ENCODE data around the gene RGP1. TPM values are rescaled to one million over a fixed set of nuclear protein-coding genes. Genes with fewer than 3 reads are reported as not detected.
A peak's percentile ranks its signal among the peaks of the same experiment; 100 is the strongest.

The RGP1 gene
- total RNA-seq, 1 experiment from 2014 or later = 26.6 TPM

DNA sequence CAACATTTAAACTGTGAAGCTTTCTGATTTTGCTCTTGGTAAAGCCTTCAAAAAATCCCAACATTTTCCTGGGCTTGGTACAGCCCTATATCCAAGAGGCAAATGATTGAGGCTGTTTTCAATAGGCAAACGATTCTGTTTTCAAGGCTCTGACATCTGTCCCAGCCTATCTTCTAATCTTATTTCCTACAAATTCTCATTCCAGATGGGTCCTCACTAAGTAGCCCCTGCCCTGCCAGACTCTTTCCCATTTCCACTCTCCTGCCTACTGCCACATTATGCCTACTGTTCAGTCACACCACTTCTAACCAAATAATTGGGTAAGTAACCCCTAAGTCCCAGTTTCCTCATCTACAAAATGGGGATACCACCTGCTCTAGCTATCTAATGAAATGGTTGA, 3.5 kb upstream of the RGP1 start:
- TF ChIP-seq, protein P1, sequence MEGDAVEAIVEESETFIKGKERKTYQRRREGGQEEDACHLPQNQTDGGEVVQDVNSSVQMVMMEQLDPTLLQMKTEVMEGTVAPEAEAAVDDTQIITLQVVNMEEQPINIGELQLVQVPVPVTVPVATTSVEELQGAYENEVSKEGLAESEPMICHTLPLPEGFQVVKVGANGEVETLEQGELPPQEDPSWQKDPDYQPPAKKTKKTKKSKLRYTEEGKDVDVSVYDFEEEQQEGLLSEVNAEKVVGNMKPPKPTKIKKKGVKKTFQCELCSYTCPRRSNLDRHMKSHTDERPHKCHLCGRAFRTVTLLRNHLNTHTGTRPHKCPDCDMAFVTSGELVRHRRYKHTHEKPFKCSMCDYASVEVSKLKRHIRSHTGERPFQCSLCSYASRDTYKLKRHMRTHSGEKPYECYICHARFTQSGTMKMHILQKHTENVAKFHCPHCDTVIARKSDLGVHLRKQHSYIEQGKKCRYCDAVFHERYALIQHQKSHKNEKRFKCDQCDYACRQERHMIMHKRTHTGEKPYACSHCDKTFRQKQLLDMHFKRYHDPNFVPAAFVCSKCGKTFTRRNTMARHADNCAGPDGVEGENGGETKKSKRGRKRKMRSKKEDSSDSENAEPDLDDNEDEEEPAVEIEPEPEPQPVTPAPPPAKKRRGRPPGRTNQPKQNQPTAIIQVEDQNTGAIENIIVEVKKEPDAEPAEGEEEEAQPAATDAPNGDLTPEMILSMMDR (IDR thresholded peaks at IDR 0.05; ENCODE audit: unreplicated experiment) = no peak
- BruUV-seq (replicated peaks) = no TSS peak
- CTCF ChIA-PET = no interaction called here
- Mint-ChIP-seq H3K27ac (ENCODE audit: unreplicated experiment) (peak overlapping the region; percentile 25), H3K4me3 (ENCODE audit: low read depth, unreplicated experiment) (peak overlapping the region; percentile 78), H3K27me3 (ENCODE audit: unreplicated experiment) (no peaks in the 10 kb centered on the region), H3K36me3 (ENCODE audit: insufficient read depth, unreplicated experiment) (peaks cover 48% of the 10 kb centered on the region), H3K9me3 (ENCODE audit: low read depth, unreplicated experiment) (no peaks in the 10 kb centered on the region), H3K4me1 (ENCODE audit: low read depth, unreplicated experiment) (peaks cover 20% of the 10 kb centered on the region)
- intact Hi-C loops (cut with micrococcal nuclease; ENCODE audit: unreplicated experiment) = no loop called here
- no peak for DNase-seq

DNA sequence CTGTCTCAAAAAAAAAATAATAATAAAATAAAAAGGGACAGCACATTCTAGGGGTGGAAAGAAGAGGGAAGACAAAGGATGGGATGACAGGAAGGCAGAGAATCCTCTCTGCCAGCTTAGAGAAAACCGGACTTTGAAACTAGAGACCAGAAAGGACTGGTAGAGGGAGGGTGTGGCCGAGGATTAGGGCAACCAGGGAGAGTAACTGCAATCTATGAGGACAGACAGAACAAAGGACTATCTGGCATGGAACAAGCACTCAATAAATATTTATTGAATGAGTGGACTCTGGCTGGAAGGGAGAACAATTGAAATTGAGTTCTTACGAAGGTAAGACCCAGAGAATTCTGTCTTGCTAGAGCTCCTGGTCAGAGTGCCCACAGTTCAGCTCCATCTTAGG, 2.5 kb upstream of the RGP1 start:
- Mint-ChIP-seq H3K4me3 (ENCODE audit: low read depth, unreplicated experiment) (peak overlapping the region; percentile 78), H3K27me3 (ENCODE audit: unreplicated experiment) (no peaks in the 10 kb centered on the region), H3K9me3 (ENCODE audit: low read depth, unreplicated experiment) (no peaks in the 10 kb centered on the region), H3K27ac (ENCODE audit: unreplicated experiment) (no peak overlapping the region), H3K4me1 (ENCODE audit: low read depth, unreplicated experiment) (peaks cover 20% of the 10 kb centered on the region), H3K36me3 (ENCODE audit: insufficient read depth, unreplicated experiment) (peaks cover 48% of the 10 kb centered on the region)
- CTCF ChIA-PET = interaction anchor here (0.9 to 1.0 kb wide), 3 partner anchors 10 to 50 kb away, joined by 3 to 4 read pairs (median 3); partner anchors contain the start of genes CREB3 and TLN1
- no peak for DNase-seq
- no TSS peak for BruUV-seq (replicated peaks)
- intact Hi-C loops (cut with micrococcal nuclease; ENCODE audit: unreplicated experiment) = no loop called here
- TF ChIP-seq, protein P1 (IDR thresholded peaks at IDR 0.05; ENCODE audit: unreplicated experiment) = no peak

DNA sequence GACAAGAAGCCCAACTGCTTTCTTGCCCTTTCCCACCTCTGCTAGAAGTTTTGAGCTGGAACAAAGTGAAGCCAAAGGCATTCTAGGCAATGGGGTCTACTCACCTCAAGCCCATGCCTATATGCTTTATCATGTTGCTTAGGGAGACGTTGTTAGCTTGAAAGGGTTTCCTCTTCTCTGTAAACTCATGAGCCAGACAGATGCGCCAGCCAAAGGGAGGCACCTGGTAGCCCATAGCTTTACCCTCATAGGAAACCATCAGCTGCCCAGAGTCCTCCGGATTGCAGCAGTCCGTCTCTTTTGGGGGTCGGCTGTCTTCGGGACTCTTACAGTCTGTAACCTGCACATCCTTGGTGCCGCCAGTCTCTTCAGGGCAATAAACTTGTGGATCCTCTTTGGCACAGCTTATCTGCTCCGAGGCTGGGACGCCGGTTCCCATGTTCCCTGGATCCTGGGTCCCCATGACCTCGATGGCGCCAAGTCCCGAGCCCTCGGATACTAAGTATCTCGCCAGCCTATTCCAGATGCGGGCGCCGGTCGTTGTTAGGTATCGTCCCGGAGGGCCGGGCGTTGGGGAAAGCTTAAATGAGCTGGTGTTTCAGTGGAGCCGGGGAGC, 737 bp upstream of the RGP1 start:
- TF ChIP-seq, protein P1 (IDR thresholded peaks at IDR 0.05; ENCODE audit: unreplicated experiment) = no peak
- Mint-ChIP-seq H3K36me3 (ENCODE audit: insufficient read depth, unreplicated experiment) (peaks cover 48% of the 10 kb centered on the region), H3K27ac (ENCODE audit: unreplicated experiment) (no peak overlapping the region), H3K27me3 (ENCODE audit: unreplicated experiment) (no peaks in the 10 kb centered on the region), H3K4me1 (ENCODE audit: low read depth, unreplicated experiment) (peaks cover 20% of the 10 kb centered on the region), H3K4me3 (ENCODE audit: low read depth, unreplicated experiment) (peak overlapping the region; percentile 78), H3K9me3 (ENCODE audit: low read depth, unreplicated experiment) (no peaks in the 10 kb centered on the region)
- BruUV-seq (replicated peaks) = no TSS peak
- DNase-seq = no peak
- CTCF ChIA-PET = interaction anchor here (0.6 to 1.8 kb wide), 4 partner anchors 16 to 760 kb away, joined by 3 to 5 read pairs (median 4); partner anchors contain the start of genes CREB3, HINT2 and TLN1
- intact Hi-C loops (cut with micrococcal nuclease; ENCODE audit: unreplicated experiment) = no loop called here

DNA sequence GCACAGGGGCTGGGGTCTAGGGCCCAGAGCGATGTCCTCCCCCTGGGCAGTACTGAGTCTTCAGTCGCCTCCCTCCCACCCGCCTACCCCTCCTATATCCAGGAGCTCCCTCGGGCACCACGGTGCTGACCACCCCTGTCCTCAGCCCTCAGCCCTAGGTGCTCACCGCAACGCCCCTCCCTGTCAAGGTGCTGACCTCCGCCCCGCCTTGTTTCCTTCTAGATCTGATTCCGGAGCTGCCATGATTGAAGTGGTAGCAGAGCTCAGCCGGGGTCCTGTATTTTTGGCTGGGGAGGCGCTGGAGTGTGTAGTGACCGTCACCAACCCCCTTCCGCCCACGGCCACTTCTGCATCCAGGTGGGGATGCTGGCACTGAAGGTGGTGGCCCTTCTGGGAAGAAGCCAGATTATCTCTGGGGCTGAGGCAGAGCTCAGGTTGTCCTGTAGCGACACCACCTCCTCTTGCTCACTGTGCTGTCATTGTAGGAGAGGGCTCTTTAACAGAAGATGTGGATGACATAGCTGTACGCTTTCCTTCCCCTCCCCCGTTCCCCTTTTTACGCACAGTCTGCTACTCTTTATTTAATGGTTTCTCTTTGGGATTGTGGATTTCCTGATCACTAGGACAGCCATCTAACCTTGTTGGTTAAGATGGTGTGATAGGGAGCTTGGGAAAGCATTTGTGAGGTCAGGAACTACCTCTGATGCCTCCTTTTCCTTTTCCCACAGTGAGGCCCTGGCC, 598 bp downstream of the RGP1 start:
- no TSS peak for BruUV-seq (replicated peaks)
- Mint-ChIP-seq H3K27me3 (ENCODE audit: unreplicated experiment) (no peaks in the 10 kb centered on the region), H3K9me3 (ENCODE audit: low read depth, unreplicated experiment) (no peaks in the 10 kb centered on the region), H3K27ac (ENCODE audit: unreplicated experiment) (peak overlapping the region; percentile 52), H3K4me1 (ENCODE audit: low read depth, unreplicated experiment) (peaks cover 20% of the 10 kb centered on the region), H3K4me3 (ENCODE audit: low read depth, unreplicated experiment) (peak overlapping the region; percentile 78), H3K36me3 (ENCODE audit: insufficient read depth, unreplicated experiment) (peaks cover 48% of the 10 kb centered on the region)
- peak; percentile 35 for DNase-seq
- CTCF ChIA-PET = interaction anchor here (0.7 to 1.8 kb wide), 4 partner anchors 11 to 65 kb away, joined by 3 to 5 read pairs (median 3); partner anchors contain the start of genes CREB3, HINT2 and TLN1
- TF ChIP-seq, protein P1 (IDR thresholded peaks at IDR 0.05; ENCODE audit: unreplicated experiment) = no peak
- intact Hi-C loops (cut with micrococcal nuclease; ENCODE audit: unreplicated experiment) = no loop called here

Measured in Calu3 (cell line).